Lung (tissue), 12 donors: ENCODE results near the gene CRTC1. TPM values are rescaled to one million over a fixed set of nuclear protein-coding genes. Genes with fewer than 3 reads are reported as not detected.

Experiments
- ATAC-seq: fragments of 200-7000 bp; cut with Tn5 transposase; one replicate; pipeline ENCODE4 v1.9.1; 2020; ENCODE audit warnings: moderate number of reproducible peaks; ENCODE audit not compliant: insufficient read depth, low FRiP score
- DNase-seq, 3 donors: peaks; one replicate each; pipeline ENCODE4 v3.0.0-alpha.2; 2013 to 2017
- H3K27ac ChIP-seq, 2 donors: one replicate each; pipeline ENCODE4 v1.5.1; 2013; ENCODE audit warnings: mild to moderate bottlenecking in 2 of 2, moderate library complexity in 2 of 2, control low read depth in 1 of 2, inconsistent platforms in 1 of 2, low read depth in 1 of 2, low read length in 1 of 2
- H3K27me3 ChIP-seq, 3 donors: one replicate each; pipeline ENCODE4 v1.5.1; 2013; ENCODE audit warnings: low read length in 2 of 3; ENCODE audit not compliant: control insufficient read depth in 3 of 3, insufficient read depth in 3 of 3
- H3K36me3 ChIP-seq, 4 donors: one replicate each; pipeline ENCODE4 v1.5.1; 2013; ENCODE audit warnings: low read length in 4 of 4, mild to moderate bottlenecking in 1 of 4, moderate library complexity in 1 of 4; ENCODE audit not compliant: control insufficient read depth in 4 of 4, insufficient read depth in 4 of 4
- H3K4me1 ChIP-seq, 5 donors: one replicate each; pipeline ENCODE4 v1.5.1; 2013; ENCODE audit warnings: low read length in 5 of 5, mild to moderate bottlenecking in 2 of 5, moderate library complexity in 1 of 5; ENCODE audit not compliant: control insufficient read depth in 5 of 5, insufficient read depth in 5 of 5
- H3K4me3 ChIP-seq: one replicate; pipeline ENCODE4 v1.5.1; 2013; ENCODE audit warnings: mild to moderate bottlenecking, control low read depth, moderate library complexity
- H3K9ac ChIP-seq, 2 donors: one replicate each; pipeline ENCODE4 v1.5.1; 2013; ENCODE audit warnings: low read length in 2 of 2, control low read depth in 1 of 2; ENCODE audit not compliant: insufficient read depth in 1 of 2
- H3K9me3 ChIP-seq, 4 donors: one replicate each; pipeline ENCODE4 v1.5.1; 2013; ENCODE audit warnings: low read length in 3 of 4, mild to moderate bottlenecking in 1 of 4, moderate library complexity in 1 of 4; ENCODE audit not compliant: control insufficient read depth in 4 of 4, insufficient read depth in 3 of 4
- WGBS, 2 donors: extraction: QIAGEN DNeasy Blood & Tissue Kit; methylation state at CpG; one replicate each; pipeline ENCODE4 v1.1.7; 2013; 5-methylcytosine and 5-hydroxymethylcytosine counted together
- polyA plus RNA-seq, 2 donors: library from polyadenylated mRNA; stranded (reverse); fragments of 200-250 nt; gene quantifications; one replicate each; pipeline ENCODE4 v1.2.1, GENCODE V29; 2013
- total RNA-seq, 2 donors: library from RNA; depleted of rRNA in 1 of 2; stranded (reverse); fragments of >200 nt in 1 of 2; gene quantifications; one replicate each; pipeline ENCODE4 v1.2.1, GENCODE V29; 2014 to 2021
- TF ChIP-seq, protein P1 (sequence below): IDR thresholded peaks from 2 replicates; pipeline ENCODE4 v1.5.1; 2012; ENCODE audit warnings: mild to moderate bottlenecking; ENCODE audit errors: control extremely low read depth, extremely low read depth
- donor health status: control.
- donor health status: control.
- donor health status: Bipolar disorder and iron deficiency.
- donor health status: healthy.
- donor health status: DM: yes; HTN: yes; CAD: no.

Gene CRTC1
- total and polyA plus RNA-seq, 4 donors = 4.2 to 16.0 (median 7.3) TPM

DNA sequence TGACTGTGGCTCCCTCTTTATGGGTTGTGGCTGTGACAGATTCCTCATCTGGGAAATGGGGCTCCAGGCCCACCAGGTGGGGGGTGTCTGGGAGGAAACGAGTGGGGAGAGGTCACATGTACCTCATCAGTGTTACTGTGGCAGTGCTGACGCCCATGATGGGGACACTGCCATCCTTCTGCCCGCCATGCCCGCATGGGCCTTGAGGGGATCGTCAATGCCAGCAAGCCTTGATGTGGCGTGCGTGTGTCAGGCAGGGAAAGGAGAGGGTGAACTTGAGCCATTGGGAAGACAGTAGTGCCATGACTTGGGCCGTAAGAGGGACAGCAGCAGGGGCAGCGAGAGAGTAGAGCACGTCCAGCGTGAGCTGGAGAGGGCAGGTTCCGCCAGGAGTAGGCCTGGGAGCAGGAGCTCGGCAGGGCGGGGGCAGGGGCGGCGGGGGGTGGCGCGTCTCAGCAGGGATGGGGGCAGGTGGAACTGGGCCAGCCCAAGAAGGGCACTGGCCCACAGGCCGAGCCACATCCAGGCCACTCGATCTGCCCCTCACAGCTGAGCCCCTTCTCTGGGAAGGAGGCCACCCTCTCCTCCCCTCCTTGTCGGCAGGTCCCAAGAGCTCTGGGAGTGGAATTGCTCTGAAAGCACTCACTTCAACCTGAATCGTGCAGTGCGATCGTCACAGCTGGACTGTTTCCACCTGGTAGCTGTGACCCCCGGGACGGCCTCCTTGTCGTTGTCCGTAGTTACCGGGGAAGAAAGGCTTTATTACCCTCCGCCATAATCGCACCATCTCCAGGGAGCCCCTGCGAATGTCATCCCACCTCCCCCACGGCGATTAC, 36.7 kb upstream of the CRTC1 start:
- 86 to 95% methylated on average over 30 to 34 of the region's 34 CpGs for WGBS, 2 donors
- Histone ChIP-seq H3K27ac (no peak overlapping the region), H3K9ac (peak overlapping the region in 1 of 2 donors; percentile 19)

DNA sequence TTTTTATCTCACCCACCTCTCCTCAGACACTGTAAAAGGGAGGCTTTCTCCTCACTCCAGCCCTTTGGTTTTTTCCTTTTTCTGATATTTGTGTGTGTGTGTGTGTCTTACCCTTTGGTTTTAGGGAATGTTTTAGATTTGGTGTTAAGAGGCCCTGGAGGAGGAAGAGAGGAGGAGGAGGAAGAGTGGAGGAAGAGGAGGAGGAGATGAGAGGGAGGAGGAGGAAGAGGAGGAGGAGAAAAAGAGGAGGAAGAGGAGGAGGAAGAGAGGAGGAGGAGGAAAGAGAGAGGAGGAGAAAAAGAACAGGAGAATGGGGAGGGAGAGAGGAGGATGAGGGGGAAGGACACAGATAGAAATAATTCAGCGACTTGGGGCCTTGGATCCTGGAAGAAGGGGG, 36.1 kb upstream of the CRTC1 start:
- ATAC-seq = no peak
- Histone ChIP-seq H3K9me3 (no peaks in the 10 kb centered on the region), H3K27ac (no peak overlapping the region), H3K27me3 (no peaks in the 10 kb centered on the region), H3K4me1 (peaks cover 0 to 36% (median 20%) of the 10 kb centered on the region in 5 donors), H3K4me3 (no peak overlapping the region), H3K9ac (no peak overlapping the region), H3K36me3 (no peaks in the 10 kb centered on the region)
- DNase-seq = no peak
- WGBS, 2 donors = 95 to 100% methylated on average over 1 of the region's 1 CpG
- TF ChIP-seq, protein P1, sequence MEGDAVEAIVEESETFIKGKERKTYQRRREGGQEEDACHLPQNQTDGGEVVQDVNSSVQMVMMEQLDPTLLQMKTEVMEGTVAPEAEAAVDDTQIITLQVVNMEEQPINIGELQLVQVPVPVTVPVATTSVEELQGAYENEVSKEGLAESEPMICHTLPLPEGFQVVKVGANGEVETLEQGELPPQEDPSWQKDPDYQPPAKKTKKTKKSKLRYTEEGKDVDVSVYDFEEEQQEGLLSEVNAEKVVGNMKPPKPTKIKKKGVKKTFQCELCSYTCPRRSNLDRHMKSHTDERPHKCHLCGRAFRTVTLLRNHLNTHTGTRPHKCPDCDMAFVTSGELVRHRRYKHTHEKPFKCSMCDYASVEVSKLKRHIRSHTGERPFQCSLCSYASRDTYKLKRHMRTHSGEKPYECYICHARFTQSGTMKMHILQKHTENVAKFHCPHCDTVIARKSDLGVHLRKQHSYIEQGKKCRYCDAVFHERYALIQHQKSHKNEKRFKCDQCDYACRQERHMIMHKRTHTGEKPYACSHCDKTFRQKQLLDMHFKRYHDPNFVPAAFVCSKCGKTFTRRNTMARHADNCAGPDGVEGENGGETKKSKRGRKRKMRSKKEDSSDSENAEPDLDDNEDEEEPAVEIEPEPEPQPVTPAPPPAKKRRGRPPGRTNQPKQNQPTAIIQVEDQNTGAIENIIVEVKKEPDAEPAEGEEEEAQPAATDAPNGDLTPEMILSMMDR = no peak

More for the DNA sequence above, 36.7 kb upstream of the CRTC1 start:
- DNase-seq (peak; percentile 41 to 70 (median 68)), ATAC-seq (no peak)
- no peaks in the 10 kb centered on the region for H3K27me3 ChIP-seq
- no peaks in the 10 kb centered on the region for H3K36me3 ChIP-seq
- TF ChIP-seq, protein P1 = no peak
- H3K4me3 ChIP-seq = no peak overlapping the region
- H3K4me1 ChIP-seq = peaks cover 0 to 36% (median 20%) of the 10 kb centered on the region in 5 donors
- no peaks in the 10 kb centered on the region for H3K9me3 ChIP-seq

DNA sequence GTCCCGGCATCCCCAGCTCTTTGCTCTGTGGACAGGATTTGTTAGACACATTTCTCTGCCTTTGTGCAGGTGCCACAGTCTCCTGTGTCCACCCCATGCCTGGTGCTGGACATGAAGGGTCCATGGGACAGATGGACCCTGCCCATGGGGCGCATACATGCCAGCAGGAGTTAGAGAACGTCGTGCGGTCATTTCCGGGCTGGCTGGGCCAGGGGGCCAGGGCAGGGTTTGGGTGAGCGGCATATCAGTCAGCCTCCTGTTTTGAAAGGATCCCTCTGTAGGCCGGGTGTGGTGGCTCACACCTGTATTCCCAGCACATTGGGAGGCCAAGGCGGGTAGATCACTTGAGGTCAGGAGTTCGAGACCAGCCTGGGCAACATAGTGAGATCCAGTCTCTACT, 35.7 kb upstream of the CRTC1 start:
- Histone ChIP-seq H3K27me3 (no peaks in the 10 kb centered on the region), H3K9me3 (no peaks in the 10 kb centered on the region), H3K4me3 (no peak overlapping the region), H3K27ac (no peak overlapping the region), H3K36me3 (no peaks in the 10 kb centered on the region), H3K9ac (no peak overlapping the region), H3K4me1 (peaks cover 0 to 36% (median 20%) of the 10 kb centered on the region in 5 donors)
- 91 to 97% methylated on average over 10 of the region's 10 CpGs for WGBS, 2 donors
- DNase-seq = no peak
- TF ChIP-seq, protein P1 = no peak
- no peak for ATAC-seq
